OCI-LY7 (cell line): ENCODE results near the gene MRPS11. TPM values are rescaled to one million over a fixed set of nuclear protein-coding genes. Genes with fewer than 3 reads are reported as not detected.

Source experiments
- BruUV-seq: library from RNA; stranded (reverse); fragments of 400-500 nt; replicated peaks from 2 replicates; lab custom pipeline; 2021; lab: Mats Ljungman, UMichigan
- CTCF ChIA-PET: fragments of 300-600 bp; sonication (Branson Sonifier 250); formaldehyde crosslinking; loops from one replicate; lab custom pipeline; 2022; ENCODE audit warnings: antibody characterized with exemption; ENCODE audit not compliant: unreplicated experiment; lab: Charles Lee
- POLR2A ChIA-PET: fragments of 300-600 bp; sonication (Branson Sonifier 250); formaldehyde crosslinking; loops from one replicate; lab custom pipeline; 2022; ENCODE audit warnings: antibody characterized with exemption; lab: Charles Lee
- DNase-seq: peaks from one replicate; pipeline ENCODE4 v3.0.0-alpha.2; 2015; ENCODE audit warnings: low spot score
- H2AFZ ChIP-seq: fragments of 200-600 bp; sonication (generic), shearing (Covaris generic); 2 replicates; pipeline ENCODE4 v1.6.1; 2014; ENCODE audit warnings: mild to moderate bottlenecking, antibody characterized with exemption, low read length, moderate library complexity
- H3K27ac ChIP-seq: fragments of 200-600 bp; sonication (generic); 2 replicates; pipeline ENCODE4 v1.5.1; 2014; ENCODE audit warnings: mixed run types, low read depth, mild to moderate bottlenecking, moderate library complexity, low read length, inconsistent platforms; ENCODE audit not compliant: poor library complexity, severe bottlenecking
- H3K36me3 ChIP-seq: fragments of 200-600 bp; sonication (generic); 2 replicates; pipeline ENCODE4 v1.6.1; 2014; ENCODE audit warnings: mild to moderate bottlenecking, antibody characterized with exemption, low read length, moderate library complexity, mixed read lengths; ENCODE audit not compliant: insufficient read depth
- H3K4me1 ChIP-seq: fragments of 200-600 bp; sonication (generic); 2 replicates; pipeline ENCODE4 v1.5.1; 2014; ENCODE audit warnings: mild to moderate bottlenecking, low read length; ENCODE audit not compliant: insufficient read depth, poor library complexity, severe bottlenecking
- H3K4me2 ChIP-seq: fragments of 200-600 bp; sonication (generic); 2 replicates; pipeline ENCODE4 v1.6.1; 2014; ENCODE audit warnings: mild to moderate bottlenecking, low read length
- H3K4me3 ChIP-seq: fragments of 200-600 bp; sonication (generic); 2 replicates; pipeline ENCODE4 v1.5.1; 2014; ENCODE audit warnings: mild to moderate bottlenecking, low read depth, low read length; ENCODE audit not compliant: poor library complexity, severe bottlenecking
- H3K79me2 ChIP-seq: fragments of 200-600 bp; sonication (generic); 2 replicates; pipeline ENCODE4 v1.6.1; 2016; ENCODE audit warnings: low read depth, mild to moderate bottlenecking, low read length, moderate library complexity, mixed read lengths; ENCODE audit not compliant: insufficient read depth
- H3K9me2 ChIP-seq: fragments of 200-600 bp; sonication (generic); 2 replicates; pipeline ENCODE4 v1.6.1; 2016; ENCODE audit warnings: mild to moderate bottlenecking, low read length, mixed read lengths; ENCODE audit not compliant: insufficient read depth
- H3K9me3 ChIP-seq: fragments of 200-600 bp; sonication (generic); 2 replicates; pipeline ENCODE4 v1.6.1; 2014; ENCODE audit warnings: mild to moderate bottlenecking, mixed run types, low read length, mixed read lengths
- H4K20me1 ChIP-seq: fragments of 200-600 bp; sonication (generic); 2 replicates; pipeline ENCODE4 v1.6.1; 2014; ENCODE audit warnings: mild to moderate bottlenecking, antibody characterized with exemption, low read length, moderate library complexity, mixed read lengths; ENCODE audit not compliant: insufficient read depth
- EZH2phosphoT487 ChIP-seq: fragments of 200-600 bp; sonication (generic); IDR thresholded peaks from 2 replicates; pipeline ENCODE4 v1.6.1; 2018; ENCODE audit warnings: low read depth, borderline replicate concordance, mild to moderate bottlenecking, mixed run types, antibody characterized with exemption, low read length, moderate library complexity, mixed read lengths
- intact Hi-C: fragments of 100-400 bp; cut with micrococcal nuclease; formaldehyde crosslinking; loops from one replicate; pipeline ENCODE4 v1.10.0; 2022; ENCODE audit not compliant: unreplicated experiment
- total RNA-seq, 2 experiments: library from RNA; depleted of rRNA in 1 of 2; stranded (reverse); fragments of >200 nt in 1 of 2; shearing (Covaris generic) in 1 of 2; gene quantifications; 2 replicates each; pipeline ENCODE4 v1.2.3, GENCODE V29; 2014 to 2022
- TF ChIP-seq, protein P1 (sequence below): fragments of 200-600 bp; sonication (generic); conservative IDR thresholded peaks from 2 replicates; pipeline ENCODE4 v1.5.1; 2014; ENCODE audit warnings: mild to moderate bottlenecking, antibody characterized with exemption, low read length, moderate library complexity, mixed read lengths

Gene MRPS11
- total RNA-seq, 2 experiments from 2014 or later = 61.6 to 84.0 TPM

DNA sequence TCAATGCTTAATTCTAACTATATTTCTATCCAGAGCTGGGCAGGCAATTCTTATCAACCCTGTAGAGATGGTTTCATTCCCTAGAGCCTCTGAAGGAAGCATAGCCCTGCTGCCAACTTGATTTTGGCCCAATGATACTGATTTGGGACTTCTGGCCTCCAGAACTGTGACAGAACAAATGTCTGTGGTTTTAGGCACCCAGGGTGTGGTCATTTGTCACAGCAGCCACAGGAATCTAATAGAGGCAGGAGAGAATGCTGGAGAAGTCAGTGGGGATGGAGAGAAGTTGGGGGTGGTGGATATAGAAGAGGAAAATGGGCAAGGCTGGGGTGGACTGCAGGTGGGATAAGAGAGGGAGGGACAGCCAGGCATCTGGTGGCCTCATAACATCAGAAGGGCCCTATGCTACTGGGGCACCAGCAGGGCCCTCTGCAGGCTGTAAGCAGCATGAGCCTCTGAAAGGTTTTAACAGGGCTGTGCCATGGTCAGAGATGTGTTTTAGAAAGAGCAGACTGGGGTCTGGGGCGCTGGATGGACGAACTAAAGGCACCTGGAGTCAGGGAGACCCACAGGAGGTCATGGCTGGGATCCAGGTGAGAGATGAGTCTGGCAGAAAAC, 19.8 kb downstream of the MRPS11 start:
- H3K4me2 ChIP-seq = no peak overlapping the region
- ChIA-PET CTCF (no interaction called here), POLR2A (no interaction called here)
- no peak overlapping the region for H2AFZ ChIP-seq
- BruUV-seq = no TSS peak
- H3K27ac ChIP-seq = no peak overlapping the region
- H3K4me1 ChIP-seq = no peaks in the 10 kb centered on the region
- TF ChIP-seq, protein P1, sequence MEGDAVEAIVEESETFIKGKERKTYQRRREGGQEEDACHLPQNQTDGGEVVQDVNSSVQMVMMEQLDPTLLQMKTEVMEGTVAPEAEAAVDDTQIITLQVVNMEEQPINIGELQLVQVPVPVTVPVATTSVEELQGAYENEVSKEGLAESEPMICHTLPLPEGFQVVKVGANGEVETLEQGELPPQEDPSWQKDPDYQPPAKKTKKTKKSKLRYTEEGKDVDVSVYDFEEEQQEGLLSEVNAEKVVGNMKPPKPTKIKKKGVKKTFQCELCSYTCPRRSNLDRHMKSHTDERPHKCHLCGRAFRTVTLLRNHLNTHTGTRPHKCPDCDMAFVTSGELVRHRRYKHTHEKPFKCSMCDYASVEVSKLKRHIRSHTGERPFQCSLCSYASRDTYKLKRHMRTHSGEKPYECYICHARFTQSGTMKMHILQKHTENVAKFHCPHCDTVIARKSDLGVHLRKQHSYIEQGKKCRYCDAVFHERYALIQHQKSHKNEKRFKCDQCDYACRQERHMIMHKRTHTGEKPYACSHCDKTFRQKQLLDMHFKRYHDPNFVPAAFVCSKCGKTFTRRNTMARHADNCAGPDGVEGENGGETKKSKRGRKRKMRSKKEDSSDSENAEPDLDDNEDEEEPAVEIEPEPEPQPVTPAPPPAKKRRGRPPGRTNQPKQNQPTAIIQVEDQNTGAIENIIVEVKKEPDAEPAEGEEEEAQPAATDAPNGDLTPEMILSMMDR = no peak
- no peak for TF ChIP-seq EZH2phosphoT487
- H3K79me2 ChIP-seq = no peaks in the 10 kb centered on the region
- no peaks in the 10 kb centered on the region for H3K9me2 ChIP-seq
- no peaks in the 10 kb centered on the region for H3K9me3 ChIP-seq
- intact Hi-C loops = no loop called here
- no peaks in the 10 kb centered on the region for H3K36me3 ChIP-seq
- H3K4me3 ChIP-seq = no peak overlapping the region
- no peak for DNase-seq
- H4K20me1 ChIP-seq = no peaks in the 10 kb centered on the region

GRCh38 chr15:88487796-88488523, 20.5 kb downstream of the MRPS11 start:
- Histone ChIP-seq H3K79me2 (no peaks in the 10 kb centered on the region), H4K20me1 (no peaks in the 10 kb centered on the region), H3K4me2 (no peak overlapping the region), H3K27ac (no peak overlapping the region), H3K9me3 (no peaks in the 10 kb centered on the region), H2AFZ (no peak overlapping the region), H3K36me3 (no peaks in the 10 kb centered on the region), H3K9me2 (no peaks in the 10 kb centered on the region), H3K4me1 (no peaks in the 10 kb centered on the region), H3K4me3 (no peak overlapping the region)
- ChIA-PET CTCF (interaction anchor here (0.6 kb wide), 1 partner anchor 355 kb away, joined by 3 read pairs; no protein-coding TSS in a partner anchor), POLR2A (no interaction called here)
- intact Hi-C loops = no loop called here
- BruUV-seq = no TSS peak
- TF ChIP-seq EZH2phosphoT487 = no peak
- TF ChIP-seq, protein P1 = no peak
- DNase-seq = no peak

DNA sequence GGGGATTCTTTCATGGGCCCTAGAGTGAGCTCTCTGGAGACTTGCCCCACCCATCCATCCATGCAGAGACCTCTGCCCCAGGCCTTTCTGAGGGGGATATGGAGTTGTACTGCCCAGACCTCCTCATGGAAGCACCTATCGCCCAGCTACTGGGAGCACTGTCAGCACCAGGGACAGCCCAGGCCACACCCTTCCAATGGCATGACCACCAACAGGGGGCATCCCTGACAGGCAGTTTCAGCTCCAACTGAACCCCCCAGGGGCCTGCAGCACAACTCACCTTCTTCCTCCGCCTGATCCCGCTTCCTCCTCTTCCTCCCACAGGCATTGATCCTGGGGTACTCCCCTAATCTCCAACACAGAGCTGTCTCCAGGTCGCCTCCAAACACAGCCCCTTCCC, 21.8 kb downstream of the MRPS11 start:
- Histone ChIP-seq H3K9me3 (no peaks in the 10 kb centered on the region), H3K4me2 (no peak overlapping the region), H3K4me1 (no peaks in the 10 kb centered on the region), H3K36me3 (no peaks in the 10 kb centered on the region), H2AFZ (no peak overlapping the region), H3K4me3 (no peak overlapping the region), H3K9me2 (no peaks in the 10 kb centered on the region), H4K20me1 (no peaks in the 10 kb centered on the region), H3K27ac (no peak overlapping the region), H3K79me2 (no peaks in the 10 kb centered on the region)
- CTCF ChIA-PET = no interaction called here
- POLR2A ChIA-PET = interaction anchor here (0.7 kb wide), 1 partner anchor 725 kb away, joined by 3 read pairs; no protein-coding TSS in a partner anchor
- no TSS peak for BruUV-seq
- DNase-seq = no peak
- intact Hi-C loops = no loop called here
- TF ChIP-seq, protein P1 = peak; percentile 36
- TF ChIP-seq EZH2phosphoT487 = no peak
